ENCODE data around the gene RYR1.
"Not testable (repeated sequence)": the region's sequence is repeated elsewhere in the genome, so short reads cannot be mapped to it uniquely, and the experiment has no call there.

RYR1 gene

GRCh38 chr19:38509027-38509426, 75.5 kb downstream of the RYR1 start:
- TF ChIP-seq CTCF (IDR thresholded peaks at IDR 0.05; ENCODE audit: poor library complexity, severe bottlenecking): no peak
- no peaks in the 10 kb centered on the region for H3K27me3 ChIP-seq (ENCODE audit: insufficient read depth, poor library complexity, severe bottlenecking)
- ATAC-seq (ENCODE audit: low read depth) (no peak), DNase-seq (ENCODE audit: low spot score) (no peak)
- no peaks in the 10 kb centered on the region for H3K36me3 ChIP-seq (ENCODE audit: low read depth)
- no peaks in the 10 kb centered on the region for H3K9me3 ChIP-seq (ENCODE audit: severe bottlenecking)
- no peak overlapping the region for H3K4me3 ChIP-seq (ENCODE audit: severe bottlenecking)
- H3K27ac ChIP-seq (ENCODE audit: poor library complexity, severe bottlenecking): no peak overlapping the region
- H3K4me1 ChIP-seq (ENCODE audit: insufficient read depth, poor library complexity, severe bottlenecking): no peaks in the 10 kb centered on the region

GRCh38 chr19:38511074-38511708, 77.7 kb downstream of the RYR1 start:
- DNase-seq (ENCODE audit: low spot score) (no peak), ATAC-seq (ENCODE audit: low read depth) (no peak)
- Histone ChIP-seq H3K4me3 (ENCODE audit: severe bottlenecking) (no peak overlapping the region), H3K9me3 (ENCODE audit: severe bottlenecking) (no peaks in the 10 kb centered on the region), H3K36me3 (ENCODE audit: low read depth) (no peaks in the 10 kb centered on the region), H3K27ac (ENCODE audit: poor library complexity, severe bottlenecking) (no peak overlapping the region), H3K4me1 (ENCODE audit: insufficient read depth, poor library complexity, severe bottlenecking) (no peaks in the 10 kb centered on the region), H3K27me3 (ENCODE audit: insufficient read depth, poor library complexity, severe bottlenecking) (no peaks in the 10 kb centered on the region)
- TF ChIP-seq CTCF (IDR thresholded peaks at IDR 0.05; ENCODE audit: poor library complexity, severe bottlenecking): no peak

GRCh38 chr19:38512277-38512676, 78.8 kb downstream of the RYR1 start:
- H3K27ac ChIP-seq (ENCODE audit: poor library complexity, severe bottlenecking): no peak overlapping the region
- H3K27me3 ChIP-seq (ENCODE audit: insufficient read depth, poor library complexity, severe bottlenecking): no peaks in the 10 kb centered on the region
- ATAC-seq (ENCODE audit: low read depth) (no peak), DNase-seq (ENCODE audit: low spot score) (no peak)
- no peaks in the 10 kb centered on the region for H3K36me3 ChIP-seq (ENCODE audit: low read depth)
- H3K9me3 ChIP-seq (ENCODE audit: severe bottlenecking): no peaks in the 10 kb centered on the region
- H3K4me1 ChIP-seq (ENCODE audit: insufficient read depth, poor library complexity, severe bottlenecking): no peaks in the 10 kb centered on the region
- no peak for TF ChIP-seq CTCF (IDR thresholded peaks at IDR 0.05; ENCODE audit: poor library complexity, severe bottlenecking)
- no peak overlapping the region for H3K4me3 ChIP-seq (ENCODE audit: severe bottlenecking)

GRCh38 chr19:38513156-38513555, 79.7 kb downstream of the RYR1 start:
- H3K27ac ChIP-seq (ENCODE audit: poor library complexity, severe bottlenecking); H3K27me3 ChIP-seq (ENCODE audit: insufficient read depth, poor library complexity, severe bottlenecking); DNase-seq (ENCODE audit: low spot score); H3K36me3 ChIP-seq (ENCODE audit: low read depth); H3K9me3 ChIP-seq (ENCODE audit: severe bottlenecking); ATAC-seq (ENCODE audit: low read depth); H3K4me3 ChIP-seq (ENCODE audit: severe bottlenecking); H3K4me1 ChIP-seq (ENCODE audit: insufficient read depth, poor library complexity, severe bottlenecking): not testable (repeated sequence)

GRCh38 chr19:38513762-38514167, 80.3 kb downstream of the RYR1 start:
- no peak for ATAC-seq (ENCODE audit: low read depth)
- H3K4me3 ChIP-seq (ENCODE audit: severe bottlenecking): no peak overlapping the region
- DNase-seq (ENCODE audit: low spot score): no peak
- TF ChIP-seq CTCF (IDR thresholded peaks at IDR 0.05; ENCODE audit: poor library complexity, severe bottlenecking): no peak
- no peaks in the 10 kb centered on the region for H3K36me3 ChIP-seq (ENCODE audit: low read depth)
- H3K27me3 ChIP-seq (ENCODE audit: insufficient read depth, poor library complexity, severe bottlenecking): no peaks in the 10 kb centered on the region
- H3K9me3 ChIP-seq (ENCODE audit: severe bottlenecking): no peaks in the 10 kb centered on the region
- no peaks in the 10 kb centered on the region for H3K4me1 ChIP-seq (ENCODE audit: insufficient read depth, poor library complexity, severe bottlenecking)
- H3K27ac ChIP-seq (ENCODE audit: poor library complexity, severe bottlenecking): no peak overlapping the region
